K562 (cell line): ENCODE results near the gene CRABP1. TPM values are rescaled to one million over a fixed set of nuclear protein-coding genes. Genes with fewer than 3 reads are reported as not detected.

ENCODE experiments used
- BHLHE40 ChIP-seq: IDR thresholded peaks from 2 replicates; pipeline ENCODE4 v1.6.1; 2011; ENCODE audit warnings: low read length, improper control_type of control experiment
- CBFA2T2 ChIP-seq: fragments of 450-650 bp; conservative IDR thresholded peaks from 2 replicates; pipeline ENCODE4 v1.6.1; 2017; ENCODE audit warnings: mild to moderate bottlenecking
- CBX3 ChIP-seq, 2 experiments: IDR thresholded peaks; 1 replicate in 1 of 2; 2 replicates in 1 of 2; pipeline ENCODE4 v1.6.1; 2012; ENCODE audit warnings: inconsistent platforms in 2 of 2, low read length in 2 of 2, borderline replicate concordance in 1 of 2, control low read depth in 1 of 2
- CHD2 ChIP-seq: IDR thresholded peaks from 2 replicates; pipeline ENCODE4 v1.6.1; 2011; ENCODE audit warnings: low read depth, low read length
- EGR1 ChIP-seq: fragments of 450-650 bp; conservative IDR thresholded peaks from 2 replicates; pipeline ENCODE4 v1.6.1; 2017; ENCODE audit warnings: mild to moderate bottlenecking
- FOS ChIP-seq: IDR thresholded peaks from 3 replicates; pipeline ENCODE4 v1.6.1; 2011; ENCODE audit not compliant: insufficient read length; ENCODE audit errors: extremely low read depth
- FOXK2 ChIP-seq, 2 experiments: fragments of 450-650 bp; IDR thresholded peaks in 1 of 2; conservative IDR thresholded peaks in 1 of 2; 2 replicates each; pipeline ENCODE4 v1.6.1; 2016; ENCODE audit warnings: low read depth in 2 of 2, mild to moderate bottlenecking in 1 of 2
- HNRNPK ChIP-seq: fragments of 200-400 bp; formaldehyde crosslinking; IDR thresholded peaks from one replicate; pipeline ENCODE4 v1.6.1; 2018; ENCODE audit warnings: mild to moderate bottlenecking, low read depth, low read length; ENCODE audit not compliant: poor library complexity, severe bottlenecking
- MYBL2 ChIP-seq, 2 experiments: fragments of 450-650 bp in 1 of 2; sonication (generic) in 1 of 2; formaldehyde crosslinking in 1 of 2; IDR thresholded peaks; 2 replicates each; pipeline versions ENCODE4 v1.6.1 to v1.8.1; 2017 to 2022; ENCODE audit warnings: borderline replicate concordance in 1 of 2, inconsistent platforms in 1 of 2, low read depth in 1 of 2, mild to moderate bottlenecking in 1 of 2, missing genetic modification reagents in 1 of 2, moderate library complexity in 1 of 2
- NFYB ChIP-seq: IDR thresholded peaks from 2 replicates; pipeline ENCODE4 v1.6.1; 2011; ENCODE audit warnings: mild to moderate bottlenecking, moderate library complexity; ENCODE audit not compliant: insufficient read length; ENCODE audit errors: extremely low read depth
- PHF20 ChIP-seq: fragments of 450-650 bp; IDR thresholded peaks from 2 replicates; pipeline ENCODE4 v1.6.1; 2018; ENCODE audit not compliant: partially characterized antibody
- RAD51 ChIP-seq: fragments of 450-650 bp; IDR thresholded peaks from 2 replicates; pipeline ENCODE4 v1.7.1; 2016; ENCODE audit warnings: low read depth, mild to moderate bottlenecking, borderline replicate concordance
- RBM25 ChIP-seq: fragments of 200-400 bp; formaldehyde crosslinking; IDR thresholded peaks from 2 replicates; pipeline ENCODE4 v1.6.1; 2018; ENCODE audit warnings: low read length, low read depth, moderate library complexity; ENCODE audit not compliant: severe bottlenecking
- TCF7 ChIP-seq: sonication (generic); IDR thresholded peaks from 2 replicates; pipeline ENCODE4 v1.6.1; 2016; ENCODE audit warnings: antibody characterized with exemption, borderline replicate concordance
- TFE3 ChIP-seq: fragments of 450-650 bp; formaldehyde crosslinking; IDR thresholded peaks from 2 replicates; pipeline ENCODE4 v1.4.0; 2020; ENCODE audit warnings: mild to moderate bottlenecking, mixed read lengths
- TOE1 ChIP-seq, 2 experiments: fragments of 450-650 bp in 1 of 2; sonication (generic) in 1 of 2; formaldehyde crosslinking in 1 of 2; IDR thresholded peaks; 2 replicates each; pipeline versions ENCODE4 v1.7.1 to v1.8.0; 2016 to 2022; ENCODE audit warnings: borderline replicate concordance in 2 of 2, mild to moderate bottlenecking in 2 of 2, antibody characterized with exemption in 1 of 2, inconsistent platforms in 1 of 2, low read depth in 1 of 2, missing genetic modification reagents in 1 of 2, moderate library complexity in 1 of 2
- USF1 ChIP-seq: sonication (generic); formaldehyde crosslinking; IDR thresholded peaks from 2 replicates; pipeline ENCODE4 v1.9.0; 2022; ENCODE audit warnings: mild to moderate bottlenecking, missing genetic modification reagents
- USF2 ChIP-seq: sonication (generic); formaldehyde crosslinking; IDR thresholded peaks from 2 replicates; pipeline ENCODE4 v1.5.0; 2020; ENCODE audit warnings: missing genetic modification reagents
- VEZF1 ChIP-seq: fragments of 200-800 bp; sonication (Bioruptor generic); IDR thresholded peaks from 2 replicates; pipeline ENCODE4 v1.6.1; 2017; ENCODE audit warnings: missing genetic modification characterization, missing compliant biosample characterization
- YY1 ChIP-seq, 3 experiments: IDR thresholded peaks; 2 replicates each; pipeline ENCODE4 v1.6.1; 2011; ENCODE audit warnings: low read length in 2 of 3, mild to moderate bottlenecking in 2 of 3, moderate library complexity in 2 of 3, borderline replicate concordance in 1 of 3, control low read depth in 1 of 3, low read depth in 1 of 3; ENCODE audit not compliant: insufficient read depth in 3 of 3, insufficient replicate concordance in 2 of 3, control insufficient read depth in 1 of 3, insufficient read length in 1 of 3; ENCODE audit errors: extremely low read depth in 1 of 3
- ZNF584 ChIP-seq: fragments of 200-800 bp; sonication (Bioruptor generic); IDR thresholded peaks from 2 replicates; pipeline ENCODE4 v1.6.1; 2016; ENCODE audit warnings: low read depth, mild to moderate bottlenecking, missing genetic modification characterization, missing compliant biosample characterization
- ZNF76 ChIP-seq: fragments of 250-450 bp; sonication (Bioruptor Pico); IDR thresholded peaks from 2 replicates; pipeline ENCODE4 v1.4.0; 2020; ENCODE audit warnings: mild to moderate bottlenecking, moderate library complexity, borderline replicate concordance
- polyA plus RNA-seq, 8 experiments: library from polyadenylated mRNA; depleted of rRNA in 4 of 8; stranded (reverse) in 5 of 8; unstranded in 3 of 8; fragments of >200 nt; fragmentation: Nextera tagmentation in 2 of 8; fragmentation: Illumina TruSeq in 1 of 8; extraction: Ambion mirVana in 2 of 8; extraction: Trizol in 1 of 8; gene quantifications; 2 replicates each; pipeline versions ENCODE4 v1.2.1 to v1.2.3, GENCODE V29; 2011 to 2014; ENCODE audit warnings: inconsistent platforms in 1 of 8, missing spikeins in 1 of 8
- total RNA-seq, 7 experiments: library from RNA; depleted of rRNA in 6 of 7; stranded (reverse); fragments of >200 nt in 6 of 7; fragmentation: Illumina TruSeq in 2 of 7; extraction: Trizol in 2 of 7; gene quantifications; 2 replicates each; pipeline versions ENCODE4 v1.2.1 to v1.2.3, GENCODE V29; 2011 to 2021; ENCODE audit warnings: low replicate concordance in 1 of 7

The CRABP1 gene
- total and polyA plus RNA-seq, 9 of the 15 experiments (the other 6 are each of a cell fraction or from before 2014, with no cell fraction given) = 0.60 TPM; not detected in 8

GRCh38 chr15:78353093-78353492 lies 12.9 kb downstream of the CRABP1 start (continued):
- TF ChIP-seq EGR1 (no peak), ZNF76 (CRISPR knock-in tag) (no peak), VEZF1 (peak; percentile 92), PHF20 (peak; percentile 55), MYBL2 (IDR thresholded peaks at IDR 0.05; ENCODE audit: low read depth) (no peak), MYBL2 (CRISPR knock-in tag; IDR thresholded peaks at IDR 0.05; ENCODE audit: borderline replicate concordance) (no peak), NFYB (peak; percentile 53), TCF7 (no peak), CBFA2T2 (peak; percentile 82), BHLHE40 (peak; percentile 40; the same call in 1 of the 2 replicates), USF1 (peak; percentile 87), RAD51 (peak; percentile 98), CBX3 (IDR thresholded peaks at IDR 0.05; ENCODE audit: borderline replicate concordance in 1 of 2, low read length in 2 of 2) (0 out of 3 replicates have a peak, but pooled peaks of 1 of the 2 experiments have one; percentile 22), TOE1 (IDR thresholded peaks at IDR 0.05; ENCODE audit: borderline replicate concordance) (peak; percentile 98), TOE1 (CRISPR knock-in tag; IDR thresholded peaks at IDR 0.05; ENCODE audit: borderline replicate concordance, low read depth) (no peak), YY1 (IDR thresholded peaks at IDR 0.05; ENCODE audit: borderline replicate concordance in 1 of 3, control insufficient read depth in 1 of 3, extremely low read depth in 1 of 3, insufficient read depth in 3 of 3, insufficient read length in 1 of 3, insufficient replicate concordance in 2 of 3, low read depth in 1 of 3, low read length in 2 of 3) (peak in 1 of 3 experiments; percentile 44), ZNF584 (CRISPR knock-in tag) (no peak), RBM25 (peak; percentile 48), CHD2 (no peak), FOXK2 (conservative IDR thresholded peaks at IDR 0.05 in 1 of 2, IDR thresholded peaks at IDR 0.05 in 1 of 2; ENCODE audit: low read depth in 2 of 2) (0 out of 4 replicates have a peak, but pooled peaks of 1 of the 2 experiments have one; percentile 23), FOS (peak; percentile 41), TFE3 (CRISPR knock-in tag) (peak; percentile 97), USF2 (peak; percentile 83), HNRNPK (no peak)
